GM21723 (cell line): ENCODE results near the gene ZBTB7C.

Experiments used
- ATAC-seq: cut with Tn5 transposase; IDR thresholded peaks from one replicate; pipeline ENCODE4 v1.9.1; 2021; ENCODE audit warnings: mild to moderate bottlenecking, moderate library complexity; ENCODE audit not compliant: unreplicated experiment

Gene ZBTB7C

DNA sequence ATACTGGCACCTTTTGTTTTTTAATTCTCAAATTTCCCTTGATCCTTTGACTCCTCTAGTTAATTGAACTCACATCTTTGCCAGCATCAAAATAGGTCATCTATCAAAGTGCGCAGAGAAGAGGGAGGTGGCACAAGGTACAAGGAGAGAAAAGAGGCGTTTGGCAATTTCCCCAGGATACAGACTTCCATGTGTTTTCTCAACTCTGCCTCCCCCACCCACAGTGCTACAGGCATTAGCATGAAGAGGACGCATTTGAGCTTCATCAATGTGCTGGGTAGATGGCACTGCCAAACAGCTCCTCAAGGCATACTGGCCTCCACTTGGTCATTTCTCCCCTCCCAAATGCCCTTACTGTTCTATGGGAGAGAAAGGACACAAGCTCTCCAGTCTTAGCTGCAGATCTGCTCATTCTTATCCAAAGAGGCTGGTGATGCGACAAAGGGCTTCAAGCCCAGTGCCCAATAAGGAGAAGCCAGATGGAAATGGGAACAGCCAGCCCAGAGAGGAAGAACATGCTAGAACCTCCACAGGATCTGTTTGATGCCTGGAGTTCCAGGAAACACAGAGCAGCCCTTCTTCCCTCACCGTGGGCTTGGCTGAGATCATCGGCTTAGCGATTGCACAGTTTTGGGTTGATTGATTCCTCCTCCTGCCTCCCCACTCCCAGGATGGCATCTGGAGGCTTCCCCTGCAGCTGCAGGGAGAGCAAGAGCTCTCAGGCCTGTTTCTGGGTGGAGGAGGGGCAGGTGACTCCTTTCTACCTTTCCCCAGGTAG, 334.1 kb downstream of the ZBTB7C start:
- no peak for ATAC-seq

DNA sequence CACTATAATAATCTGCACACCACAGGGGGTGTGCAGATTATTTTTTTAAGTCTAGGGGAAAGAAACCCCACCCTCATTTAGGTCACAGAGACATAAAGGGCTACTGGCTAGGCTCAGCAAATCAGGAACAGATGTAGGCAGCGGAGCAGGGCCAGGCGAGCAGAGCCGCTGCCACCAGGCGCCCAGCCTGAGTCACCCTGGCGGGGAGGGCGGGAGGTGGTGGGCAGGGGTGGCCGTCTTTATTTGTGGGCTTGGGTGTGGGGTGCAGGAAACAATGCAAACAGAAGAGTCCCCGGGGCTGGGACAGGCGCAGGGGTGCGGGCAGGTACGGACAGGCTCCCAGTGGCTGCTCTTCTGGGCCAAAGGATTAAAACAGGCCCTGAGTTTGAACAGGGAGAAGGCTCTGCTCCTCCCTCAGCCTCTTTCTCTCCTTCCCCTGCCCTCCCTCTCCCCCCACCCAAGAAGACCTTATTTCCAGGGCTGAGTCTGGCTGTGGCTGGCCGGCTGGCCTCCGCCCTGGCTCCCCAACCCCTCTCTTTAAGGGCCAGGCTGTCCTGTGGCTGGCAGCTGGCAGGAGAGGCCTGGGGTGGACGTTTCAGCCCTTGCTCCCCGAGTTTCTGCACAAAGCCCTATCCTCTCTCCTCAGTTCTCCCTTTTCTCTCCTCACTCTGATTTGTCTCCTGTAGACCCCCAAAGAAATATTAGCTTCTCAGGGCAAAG, 335.8 kb downstream of the ZBTB7C start:
- no peak for ATAC-seq

DNA sequence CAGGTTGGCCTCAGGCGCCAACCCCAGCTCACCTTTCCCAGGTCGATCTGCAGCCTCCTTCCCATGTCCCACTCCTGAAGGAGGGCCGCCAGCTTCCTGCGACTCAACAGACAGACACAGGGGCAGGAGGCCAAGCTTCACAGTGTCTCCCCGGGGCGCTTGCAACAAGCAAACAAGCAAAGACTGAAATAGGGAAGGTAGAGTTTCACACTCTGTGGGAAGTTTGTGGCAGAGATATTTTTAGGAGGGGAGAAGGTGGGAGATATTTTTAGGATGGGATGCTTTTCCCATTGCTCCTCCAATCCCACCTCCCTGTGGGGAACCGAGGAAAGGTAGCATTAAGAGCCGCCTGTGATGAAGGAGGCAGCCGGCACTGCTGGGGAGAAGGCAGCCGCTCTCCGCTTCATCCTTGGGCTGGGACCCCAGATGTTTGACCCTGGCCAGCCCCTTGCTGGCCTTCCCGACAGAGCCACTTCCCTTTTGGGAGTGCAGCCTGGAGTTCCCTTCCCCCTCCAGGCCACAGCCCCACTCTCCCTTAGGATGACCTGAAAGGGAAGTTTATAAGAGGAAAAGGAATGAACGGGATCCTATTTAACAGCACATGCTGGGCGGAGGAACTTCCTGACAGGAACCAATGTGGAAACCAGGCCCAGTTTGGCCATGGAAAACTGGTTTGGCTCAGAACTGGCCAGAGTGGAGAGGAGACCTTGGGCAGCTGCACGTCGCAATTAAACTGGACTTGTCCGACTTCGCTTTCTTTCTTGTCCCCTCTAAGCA, 336.6 kb downstream of the ZBTB7C start:
- no peak for ATAC-seq

DNA sequence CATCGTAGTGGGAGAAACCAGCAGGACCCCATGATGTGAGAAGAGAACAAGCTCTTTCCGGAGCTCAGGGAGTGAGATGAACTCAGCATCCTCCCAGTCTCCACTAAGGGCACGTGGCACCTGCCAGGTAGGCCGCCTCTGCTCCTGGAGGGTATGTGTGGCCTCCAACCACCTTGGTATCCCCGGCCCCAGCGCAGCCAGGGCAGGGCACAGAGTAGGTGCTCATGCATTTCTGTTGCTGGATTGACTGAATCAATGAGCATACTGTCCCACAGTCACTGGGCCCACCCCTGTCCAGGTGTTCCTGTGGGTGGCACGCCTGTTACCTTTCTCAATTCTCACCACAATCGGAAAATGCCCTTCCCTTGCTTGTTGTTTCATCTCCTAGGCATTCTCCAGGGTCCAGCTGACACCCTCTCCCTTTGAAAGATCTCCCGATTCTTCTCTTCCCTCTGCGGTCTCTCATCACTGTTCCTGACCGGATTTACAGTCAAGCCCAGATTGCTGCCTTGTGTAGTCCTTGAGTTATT, 340.2 kb downstream of the ZBTB7C start:
- ATAC-seq: no peak

DNA sequence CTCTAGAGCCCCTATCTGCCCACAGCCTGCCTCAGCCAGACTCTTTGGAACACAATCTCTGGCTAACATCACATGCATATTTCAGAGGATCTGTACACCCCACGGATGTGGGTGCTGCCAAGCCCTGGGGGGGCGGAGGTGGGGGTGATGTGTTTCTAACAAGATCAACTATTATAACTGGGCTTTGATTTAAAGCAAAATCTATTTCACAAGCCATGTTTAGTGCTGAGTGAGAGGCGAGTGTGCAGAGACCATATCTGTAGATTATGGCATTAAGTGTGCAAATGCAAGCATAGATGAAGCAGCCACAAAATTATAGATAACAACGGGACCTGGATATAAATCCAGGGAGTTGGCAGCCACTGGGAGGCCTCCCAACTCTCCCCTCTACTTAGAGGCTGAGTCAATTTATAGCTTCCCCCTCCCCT, 342.9 kb downstream of the ZBTB7C start:
- no peak for ATAC-seq

DNA sequence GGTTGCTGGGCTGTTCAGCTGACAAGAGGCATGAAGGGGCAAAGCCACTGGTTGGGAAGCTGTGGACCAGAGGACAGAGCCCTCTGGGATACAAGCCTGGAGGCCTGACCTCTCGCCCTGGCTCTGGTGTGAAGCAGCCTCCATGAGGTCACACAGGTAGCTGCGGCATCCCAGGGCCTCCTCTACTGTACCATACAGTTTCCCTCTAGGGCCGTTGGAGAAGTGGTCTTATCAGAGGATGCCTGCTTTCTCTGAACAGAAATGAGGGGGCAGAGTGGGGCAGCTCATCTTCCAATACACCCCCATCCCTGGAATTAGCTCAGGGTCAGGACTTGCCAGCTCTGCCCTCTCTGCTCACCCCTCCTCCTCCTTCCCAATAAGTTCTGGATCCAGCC, 343.6 kb downstream of the ZBTB7C start:
- no peak for ATAC-seq

DNA sequence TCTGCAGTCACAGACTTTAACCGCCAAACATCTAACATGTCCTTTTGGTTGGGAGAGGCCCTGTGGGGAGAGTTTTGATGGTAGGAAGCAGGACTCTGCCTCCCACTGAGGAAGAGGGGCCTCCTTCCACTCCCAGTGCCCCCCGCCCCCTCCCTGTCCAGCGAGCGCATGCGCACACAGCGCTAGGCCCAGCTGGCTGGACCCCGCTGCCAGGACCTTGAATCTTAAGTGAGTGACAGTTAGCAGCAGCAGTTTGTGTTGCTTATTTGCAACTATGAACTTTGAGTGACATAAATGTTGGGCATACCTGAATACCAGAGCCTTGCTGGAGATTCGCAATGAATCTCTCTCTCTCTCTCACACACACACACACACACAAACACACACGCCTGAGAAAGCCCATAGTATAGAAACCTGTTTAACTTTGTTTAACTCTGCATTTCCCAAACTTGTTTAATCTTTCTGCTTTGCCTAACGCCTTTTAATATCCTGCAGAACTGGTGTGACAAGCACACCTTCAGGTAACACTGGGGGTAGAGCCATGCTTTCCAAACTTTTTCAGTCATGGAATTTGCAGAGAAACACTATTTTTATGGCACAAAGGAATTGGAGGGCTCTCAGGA, 344.1 kb downstream of the ZBTB7C start:
- ATAC-seq: no peak

DNA sequence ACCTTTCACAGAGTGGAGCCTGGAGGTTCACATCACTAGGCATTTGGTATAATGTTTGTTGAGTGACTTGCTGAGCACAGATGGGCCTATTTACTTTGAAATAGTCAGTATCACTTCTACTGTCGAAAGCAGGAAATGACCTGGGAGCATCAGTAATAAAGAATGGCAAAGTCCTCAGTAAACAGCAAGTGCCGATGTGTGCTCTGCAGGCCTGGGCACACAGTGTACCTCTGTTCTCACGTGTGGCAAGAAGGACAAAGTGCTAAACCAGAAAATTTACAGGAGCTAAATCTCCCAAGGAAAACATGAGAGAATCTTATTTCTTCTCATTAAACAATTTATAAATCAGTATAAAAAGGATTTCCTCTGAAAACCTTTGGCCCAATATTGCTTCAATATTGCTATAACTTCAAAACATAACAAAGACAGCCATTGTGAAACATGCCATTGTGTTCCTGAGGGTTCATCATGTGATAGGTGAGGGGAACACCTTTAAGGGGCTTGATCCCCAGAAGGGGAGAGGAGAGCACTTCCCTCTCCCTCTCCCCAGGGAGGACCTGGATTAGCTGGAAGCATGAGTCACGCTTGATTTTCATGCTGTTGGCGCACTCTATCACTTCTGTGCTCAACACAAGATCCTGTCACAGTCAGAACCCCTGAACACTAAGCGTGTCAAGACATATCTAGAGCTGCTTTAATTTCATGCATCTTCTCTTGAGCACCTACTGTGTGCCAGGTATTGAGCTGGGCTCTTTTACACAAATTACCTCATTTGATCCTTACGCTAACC, 347.2 kb downstream of the ZBTB7C start:
- no peak for ATAC-seq

DNA sequence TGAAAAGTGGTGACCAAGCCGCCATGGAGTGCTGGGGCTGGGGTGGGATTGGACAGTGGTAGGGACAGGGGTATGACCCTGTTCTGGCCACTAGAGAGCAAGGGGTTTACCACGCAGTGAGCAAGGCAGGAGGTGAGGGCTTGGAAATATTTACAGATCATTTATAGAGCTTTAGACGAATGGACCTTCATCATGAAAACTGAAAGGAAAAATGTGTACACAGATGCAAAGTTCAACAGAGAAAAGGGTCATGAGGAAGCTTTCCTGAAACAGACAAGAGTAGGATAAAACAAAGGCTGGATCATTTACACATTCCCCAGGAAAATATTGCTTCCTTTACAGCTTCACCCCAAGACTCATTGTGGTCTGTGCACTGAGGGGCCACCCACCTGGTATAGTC, 348.2 kb downstream of the ZBTB7C start:
- ATAC-seq: no peak

DNA sequence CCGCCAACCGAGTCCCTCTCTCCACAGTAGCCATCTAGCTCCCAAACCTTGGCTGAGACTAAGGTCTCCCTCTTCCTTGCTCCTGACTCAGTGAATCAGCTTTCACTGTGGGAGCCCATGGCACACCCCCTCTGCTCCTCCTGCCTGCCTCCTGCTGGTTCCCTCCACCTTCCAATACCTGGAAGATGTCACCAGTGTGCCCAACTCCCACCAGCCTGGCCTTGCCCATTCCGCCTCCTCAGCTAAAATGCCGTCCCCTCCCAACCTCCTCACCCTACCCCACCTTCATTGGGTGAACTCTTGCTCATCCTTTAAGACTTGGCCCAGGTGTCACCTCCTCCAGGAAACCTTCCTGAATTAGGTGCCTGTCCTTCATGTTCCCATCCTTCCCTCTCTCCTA, 348.8 kb downstream of the ZBTB7C start:
- no peak for ATAC-seq

DNA sequence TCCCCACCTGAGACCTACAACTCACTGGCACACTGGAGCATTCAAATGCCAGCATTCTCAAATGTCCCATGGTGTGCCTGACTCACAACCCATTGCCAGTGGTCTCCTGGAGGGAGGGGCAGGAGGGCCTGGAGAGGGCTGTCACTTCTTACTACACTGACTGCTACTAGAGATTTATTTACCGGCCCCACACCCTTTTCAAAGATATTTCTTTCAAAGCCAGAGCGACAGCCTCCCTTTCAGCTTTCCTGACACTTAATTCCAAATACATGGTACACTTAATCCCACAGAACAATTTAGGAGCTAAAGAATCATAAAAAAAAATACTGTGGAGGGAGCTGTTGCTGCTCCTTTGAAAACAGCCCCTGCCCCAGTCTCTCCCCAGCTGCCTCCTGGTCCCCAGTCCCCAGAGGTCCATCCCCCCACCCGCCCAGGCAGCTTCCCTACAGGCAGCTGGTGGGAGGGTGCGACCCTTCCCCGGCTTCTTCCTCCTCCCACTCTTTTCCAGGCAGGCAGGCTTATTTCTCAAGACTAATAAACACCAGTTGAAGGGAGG, 349.6 kb downstream of the ZBTB7C start:
- ATAC-seq: no peak

DNA sequence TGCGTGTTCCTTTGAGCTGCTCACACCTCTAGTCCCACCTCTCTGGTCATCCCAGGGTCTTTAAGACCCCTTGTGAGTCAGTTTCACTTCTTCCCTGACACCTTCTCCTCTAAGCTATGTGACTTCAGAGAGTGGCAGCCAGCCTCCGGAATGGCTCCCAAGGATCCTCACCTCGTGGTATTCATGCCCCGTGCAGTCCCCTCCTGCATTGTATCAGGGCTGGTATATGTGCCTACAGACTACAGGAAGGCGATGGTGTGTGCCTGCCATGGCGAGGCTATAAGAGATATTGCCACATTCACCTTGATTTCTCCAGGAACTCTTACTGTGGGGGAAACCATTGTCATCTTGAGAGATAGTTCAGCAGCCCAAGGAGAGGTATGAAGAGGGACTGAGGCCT, 350.7 kb downstream of the ZBTB7C start:
- no peak for ATAC-seq

DNA sequence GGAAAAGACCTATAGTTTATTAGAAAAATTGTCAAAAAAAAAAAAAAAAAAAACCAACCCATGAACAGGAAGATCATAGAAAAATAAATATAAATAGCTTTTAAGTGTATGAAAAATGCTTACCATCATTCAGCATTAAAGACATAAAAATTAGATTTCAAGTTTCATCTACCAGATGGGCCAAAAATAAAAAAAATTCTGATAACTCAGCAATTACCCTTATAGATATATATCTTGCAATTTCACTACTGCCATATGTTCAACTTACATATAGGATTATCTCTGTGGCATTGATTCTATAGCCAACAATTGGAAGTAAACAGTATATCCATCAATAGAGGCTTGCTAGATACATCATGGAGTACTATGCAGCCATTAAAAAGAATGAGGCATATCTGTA, 352.2 kb downstream of the ZBTB7C start:
- ATAC-seq: no peak

DNA sequence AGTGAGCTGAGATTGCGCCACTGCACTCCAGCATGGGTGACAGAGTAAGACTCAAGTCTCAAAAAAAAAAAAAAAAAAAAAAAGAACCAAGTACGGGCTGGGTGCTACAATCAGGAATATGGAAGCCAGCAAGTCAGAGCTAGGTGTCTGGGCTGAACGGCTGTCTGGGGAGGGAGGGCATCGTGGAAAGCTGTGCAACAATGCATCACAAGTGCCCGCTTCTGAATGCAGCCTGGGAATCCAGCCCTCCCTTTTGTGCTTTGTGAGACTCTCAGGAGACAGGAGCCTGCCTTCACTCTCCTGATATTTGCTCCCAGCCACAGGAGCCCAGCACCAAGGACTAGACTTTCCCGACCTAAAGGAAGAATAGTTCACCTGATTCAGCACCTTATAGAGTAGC, 353.8 kb downstream of the ZBTB7C start:
- no peak for ATAC-seq

DNA sequence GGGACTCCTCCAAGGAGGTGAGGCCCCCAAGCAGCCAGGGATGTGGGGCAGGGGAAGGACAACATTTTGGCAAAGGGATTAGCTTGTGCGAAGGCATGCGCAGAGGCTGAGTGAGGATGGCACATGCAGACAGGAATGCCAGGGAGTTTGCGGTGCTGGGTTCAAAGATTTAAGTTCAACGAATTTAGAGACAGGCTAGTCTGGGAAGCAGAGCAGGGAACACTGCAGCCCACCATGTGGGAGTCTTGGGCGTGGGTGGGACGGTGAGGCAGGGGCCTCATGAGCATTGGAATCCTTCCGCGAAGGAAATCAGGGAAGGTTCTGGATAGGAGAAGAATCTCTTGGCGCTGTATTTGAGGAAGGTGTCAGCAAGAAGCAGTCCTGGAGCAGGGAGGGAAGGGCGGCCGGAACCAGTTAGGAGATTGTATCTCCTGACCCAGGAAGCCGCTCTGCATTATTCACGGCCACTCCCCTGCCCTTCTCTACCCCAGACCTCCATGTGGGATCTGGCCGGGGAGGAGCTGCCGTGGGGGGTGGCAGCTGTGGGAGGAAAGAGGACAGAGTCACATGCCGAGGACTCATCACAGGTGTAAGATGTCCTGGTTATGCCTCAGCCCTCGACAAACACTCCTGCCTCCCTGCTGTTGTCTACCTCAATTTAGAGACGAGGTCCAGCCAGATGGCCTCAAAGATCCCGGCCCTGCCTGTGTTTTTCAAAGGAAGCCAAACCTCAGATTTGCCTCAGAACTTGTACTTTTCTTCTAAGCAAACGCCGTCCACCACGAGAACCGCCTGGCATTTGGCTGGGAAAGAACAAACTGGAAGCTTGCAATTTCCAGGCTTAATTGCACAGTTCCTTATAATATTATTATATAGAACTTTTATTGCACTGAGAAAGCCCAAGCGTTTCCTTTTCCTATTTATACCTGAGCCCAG, 355.0 kb downstream of the ZBTB7C start:
- no peak for ATAC-seq

DNA sequence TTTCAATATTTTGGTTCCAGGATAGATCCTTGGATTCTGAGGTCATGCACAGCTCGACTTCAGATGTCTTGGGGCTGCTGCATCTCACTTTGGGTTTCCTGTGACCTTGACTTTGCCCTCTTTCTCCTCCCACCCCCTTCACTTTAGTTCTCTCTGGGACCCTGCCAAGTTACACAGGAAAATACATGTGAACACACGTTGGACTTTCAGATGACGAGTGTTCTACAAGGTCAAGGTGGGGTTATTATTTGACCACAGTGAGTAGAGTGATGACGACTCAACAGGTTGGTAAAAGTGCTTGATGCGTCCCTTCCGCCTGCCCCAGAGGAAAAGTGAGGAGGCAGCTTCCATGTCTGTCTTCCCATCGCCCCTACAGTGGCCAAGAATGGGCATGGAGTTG, 356.3 kb downstream of the ZBTB7C start:
- ATAC-seq: no peak

DNA sequence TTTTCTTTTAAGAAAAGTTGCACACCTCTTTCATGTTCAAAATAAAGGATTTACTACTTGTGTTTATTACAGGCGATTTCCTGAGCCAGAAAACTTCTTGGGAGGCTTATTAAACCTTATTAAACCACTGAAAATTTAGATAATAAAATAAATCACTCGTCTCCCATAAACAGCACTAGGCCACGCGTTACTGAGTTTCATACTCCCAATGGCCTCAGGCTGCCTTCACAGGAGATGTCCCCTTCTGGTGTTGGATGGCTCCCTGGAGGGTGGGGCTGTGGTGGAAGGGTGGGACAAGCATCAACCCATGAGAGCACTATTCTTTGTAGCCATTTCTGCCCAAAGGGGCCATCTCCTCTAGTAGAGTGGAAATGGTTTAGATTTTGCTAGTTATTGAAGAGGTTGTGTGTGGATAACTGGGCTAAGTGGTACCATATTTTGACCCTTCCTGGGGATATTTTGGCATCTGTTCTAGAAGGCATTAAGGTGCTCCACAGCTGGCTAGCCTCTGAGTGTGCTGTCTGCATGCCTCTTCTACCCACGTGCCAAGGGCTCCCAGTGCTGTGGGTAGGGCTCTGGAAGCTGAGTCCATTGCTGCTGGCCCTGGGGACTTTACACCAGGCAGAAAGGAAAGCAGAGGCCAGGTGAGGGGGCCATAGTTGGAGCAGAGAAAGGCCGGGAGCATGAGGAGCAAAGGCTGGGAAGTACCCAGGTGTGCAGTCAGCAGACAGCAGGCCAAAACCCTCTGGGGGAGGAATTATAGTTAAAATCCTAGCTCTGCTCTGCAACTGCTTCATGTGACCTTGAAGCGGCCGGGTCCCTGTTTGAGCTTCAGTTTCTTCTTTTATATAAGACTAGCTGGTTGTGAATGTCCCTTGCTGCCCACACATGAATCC, 357.0 kb downstream of the ZBTB7C start:
- no peak for ATAC-seq

DNA sequence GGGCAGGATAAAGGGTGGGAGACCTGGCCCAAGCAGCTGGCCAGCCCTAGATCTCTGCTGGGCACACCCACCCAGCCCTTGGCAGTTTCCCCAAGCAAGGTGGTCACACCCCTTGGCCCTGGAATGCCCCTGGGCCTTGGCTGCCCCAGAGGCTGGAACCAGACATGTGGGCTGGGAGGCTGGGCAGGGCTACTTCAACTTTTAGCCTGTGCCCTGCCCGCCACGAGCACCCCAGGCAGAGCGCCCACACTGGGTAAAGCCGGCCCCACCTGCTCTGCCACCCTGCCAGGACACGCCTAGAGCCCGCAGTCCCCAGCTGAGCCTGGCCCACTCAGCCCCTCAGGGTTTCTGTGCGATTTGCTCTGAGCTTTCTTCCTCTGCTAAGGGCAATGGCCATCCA, 359.0 kb downstream of the ZBTB7C start:
- ATAC-seq: no peak
